ENCODE measurements around the gene PTPRG.

- TF ChIP-seq CEBPB (IDR thresholded peaks at IDR 0.05) (no peak), RAD21 (IDR thresholded peaks at IDR 0.05; ENCODE audit: low read depth) (no peak)
Observed at GRCh38 chr3:62249484-62249776, 688.1 kb downstream of the PTPRG start.
